PC-3 (cell line): ENCODE data around the gene DGKB. TPM values are rescaled to one million over a fixed set of nuclear protein-coding genes. Genes with fewer than 3 reads are reported as not detected.

ENCODE experiments used
- ATAC-seq: fragments of 200-7000 bp; cut with Tn5 transposase; 2 replicates; pipeline ENCODE4 v1.9.1; 2020; ENCODE audit warnings: mild to moderate bottlenecking, moderate library complexity
- BruUV-seq: library from RNA; stranded (reverse); fragments of 400-500 nt; replicated peaks from 2 replicates; lab custom pipeline; 2021; lab: Mats Ljungman, UMichigan
- CTCF ChIA-PET: fragments of 300-600 bp; sonication (Branson Sonifier 250); formaldehyde crosslinking; loops from one replicate; lab custom pipeline; 2022; ENCODE audit warnings: antibody characterized with exemption; lab: Charles Lee
- POLR2A ChIA-PET: fragments of 300-600 bp; sonication (Branson Sonifier 250); formaldehyde crosslinking; loops from one replicate; lab custom pipeline; 2022; ENCODE audit warnings: antibody characterized with exemption; ENCODE audit not compliant: unreplicated experiment; lab: Charles Lee
- DNase-seq: peaks from one replicate; pipeline ENCODE4 v3.0.0-alpha.2; 2015
- H2AFZ ChIP-seq: fragments of 300-600 bp; sonication (generic); 2 replicates; pipeline ENCODE4 v1.6.0; 2016; ENCODE audit warnings: antibody characterized with exemption, low read length
- H3F3A ChIP-seq: fragments of 300-600 bp; sonication (generic); one replicate; pipeline ENCODE4 v1.6.0; 2017; ENCODE audit warnings: antibody characterized with exemption, low read length, control low read depth, mild to moderate bottlenecking; ENCODE audit not compliant: unreplicated experiment
- H3K27ac ChIP-seq: fragments of 300-600 bp; sonication (generic); 2 replicates; pipeline ENCODE4 v1.5.1; 2016; ENCODE audit warnings: mild to moderate bottlenecking, low read length
- H3K27me3 ChIP-seq: fragments of 300-600 bp; sonication (generic); 2 replicates; pipeline ENCODE4 v1.6.1; 2016; ENCODE audit warnings: low read length, mixed read lengths
- H3K36me3 ChIP-seq: fragments of 300-600 bp; sonication (generic); 2 replicates; pipeline ENCODE4 v1.6.1; 2016; ENCODE audit warnings: low read depth, mixed run types, low read length, mixed read lengths
- H3K4me1 ChIP-seq: fragments of 300-600 bp; sonication (generic); 2 replicates; pipeline ENCODE4 v1.5.1; 2016; ENCODE audit warnings: low read length; ENCODE audit not compliant: insufficient read depth
- H3K4me2 ChIP-seq: fragments of 300-600 bp; sonication (generic); 2 replicates; pipeline ENCODE4 v1.6.0; 2016; ENCODE audit warnings: low read length
- H3K4me3 ChIP-seq: fragments of 300-600 bp; sonication (generic); 2 replicates; pipeline ENCODE4 v1.5.1; 2016; ENCODE audit warnings: mild to moderate bottlenecking, low read length, mixed read lengths
- H3K79me2 ChIP-seq: fragments of 300-600 bp; sonication (generic); 2 replicates; pipeline ENCODE4 v1.6.1; 2017; ENCODE audit warnings: low read length, mixed read lengths
- H3K9ac ChIP-seq: fragments of 300-600 bp; sonication (generic); 2 replicates; pipeline ENCODE4 v1.6.0; 2016; ENCODE audit warnings: mild to moderate bottlenecking, low read length
- H3K9me2 ChIP-seq: fragments of 300-600 bp; sonication (generic); replicated peaks from 2 replicates; pipeline ENCODE4 v1.6.1; 2016; ENCODE audit warnings: mixed run types, low read length, mixed read lengths
- H3K9me3 ChIP-seq: fragments of 300-600 bp; sonication (generic); 2 replicates; pipeline ENCODE4 v1.6.1; 2016; ENCODE audit warnings: low read length, mixed read lengths
- H4K20me1 ChIP-seq: fragments of 300-600 bp; sonication (generic); 2 replicates; pipeline ENCODE4 v1.6.1; 2016; ENCODE audit warnings: low read length, mixed read lengths
- EZH2 ChIP-seq: fragments of 300-600 bp; sonication (generic); IDR thresholded peaks from one replicate; pipeline ENCODE4 v1.6.1; 2017; ENCODE audit warnings: antibody characterized with exemption, mild to moderate bottlenecking, low read length; ENCODE audit not compliant: unreplicated experiment
- EZH2phosphoT487 ChIP-seq: fragments of 300-600 bp; sonication (generic); IDR thresholded peaks from 2 replicates; pipeline ENCODE4 v1.6.1; 2018; ENCODE audit warnings: mild to moderate bottlenecking, antibody characterized with exemption, low read length, borderline replicate concordance
- intact Hi-C: fragments of 100-400 bp; cut with micrococcal nuclease; formaldehyde crosslinking; loops from 2 replicates; pipeline ENCODE4 v1.9.0; 2023
- total RNA-seq: library from RNA; depleted of rRNA; stranded (reverse); fragments of >200 nt; gene quantifications from 2 replicates; pipeline ENCODE4 v1.2.3, GENCODE V29; 2014
- TF ChIP-seq, protein P1 (sequence below): fragments of 300-600 bp; sonication (generic); conservative IDR thresholded peaks from 2 replicates; pipeline ENCODE4 v1.5.1; 2017; ENCODE audit warnings: antibody characterized with exemption, low read depth, mild to moderate bottlenecking, low read length

DGKB gene
- total RNA-seq, 1 experiment from 2014 or later = 0.15 TPM

- no peaks in the 10 kb centered on the region for H3K9me2 ChIP-seq
- H3K9me3 ChIP-seq = no peaks in the 10 kb centered on the region
- peaks cover 13% of the 10 kb centered on the region for H3K4me1 ChIP-seq
- TF ChIP-seq, protein P1, sequence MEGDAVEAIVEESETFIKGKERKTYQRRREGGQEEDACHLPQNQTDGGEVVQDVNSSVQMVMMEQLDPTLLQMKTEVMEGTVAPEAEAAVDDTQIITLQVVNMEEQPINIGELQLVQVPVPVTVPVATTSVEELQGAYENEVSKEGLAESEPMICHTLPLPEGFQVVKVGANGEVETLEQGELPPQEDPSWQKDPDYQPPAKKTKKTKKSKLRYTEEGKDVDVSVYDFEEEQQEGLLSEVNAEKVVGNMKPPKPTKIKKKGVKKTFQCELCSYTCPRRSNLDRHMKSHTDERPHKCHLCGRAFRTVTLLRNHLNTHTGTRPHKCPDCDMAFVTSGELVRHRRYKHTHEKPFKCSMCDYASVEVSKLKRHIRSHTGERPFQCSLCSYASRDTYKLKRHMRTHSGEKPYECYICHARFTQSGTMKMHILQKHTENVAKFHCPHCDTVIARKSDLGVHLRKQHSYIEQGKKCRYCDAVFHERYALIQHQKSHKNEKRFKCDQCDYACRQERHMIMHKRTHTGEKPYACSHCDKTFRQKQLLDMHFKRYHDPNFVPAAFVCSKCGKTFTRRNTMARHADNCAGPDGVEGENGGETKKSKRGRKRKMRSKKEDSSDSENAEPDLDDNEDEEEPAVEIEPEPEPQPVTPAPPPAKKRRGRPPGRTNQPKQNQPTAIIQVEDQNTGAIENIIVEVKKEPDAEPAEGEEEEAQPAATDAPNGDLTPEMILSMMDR = no peak
- TF ChIP-seq EZH2 = no peak
- TF ChIP-seq EZH2phosphoT487 = no peak
- H3F3A ChIP-seq = no peaks in the 10 kb centered on the region
- CTCF ChIA-PET = no interaction called here
- H3K79me2 ChIP-seq = no peaks in the 10 kb centered on the region
- no peak overlapping the region for H3K27ac ChIP-seq
- POLR2A ChIA-PET = no interaction called here
- H4K20me1 ChIP-seq = no peaks in the 10 kb centered on the region
- no peak for DNase-seq
- intact Hi-C loops = no loop called here
- H3K4me3 ChIP-seq = no peak overlapping the region
- H3K27me3 ChIP-seq = no peaks in the 10 kb centered on the region
- no TSS peak for BruUV-seq
- H2AFZ ChIP-seq = no peak overlapping the region
- H3K36me3 ChIP-seq = no peaks in the 10 kb centered on the region
- no peak overlapping the region for H3K9ac ChIP-seq
- H3K4me2 ChIP-seq = no peak overlapping the region
- ATAC-seq = no peak
Measured at GRCh38 chr7:14228341-14228740, 674.2 kb downstream of the DGKB start.

GRCh38 chr7:14226126-14226525 is 676.4 kb downstream of the DGKB start:
- Histone ChIP-seq H3K4me3 (no peak overlapping the region), H4K20me1 (no peaks in the 10 kb centered on the region), H2AFZ (no peak overlapping the region), H3K27ac (no peak overlapping the region), H3K36me3 (no peaks in the 10 kb centered on the region), H3K9ac (no peak overlapping the region), H3F3A (no peaks in the 10 kb centered on the region), H3K79me2 (no peaks in the 10 kb centered on the region), H3K9me3 (no peaks in the 10 kb centered on the region), H3K4me1 (peaks cover 8% of the 10 kb centered on the region; the same call in 1 of the 2 replicates), H3K9me2 (no peaks in the 10 kb centered on the region), H3K4me2 (no peak overlapping the region), H3K27me3 (no peaks in the 10 kb centered on the region)
- DNase-seq (no peak), ATAC-seq (no peak)
- TF ChIP-seq, protein P1 = no peak
- no TSS peak for BruUV-seq
- intact Hi-C loops = no loop called here
- CTCF ChIA-PET = no interaction called here
- POLR2A ChIA-PET = no interaction called here

DNA sequence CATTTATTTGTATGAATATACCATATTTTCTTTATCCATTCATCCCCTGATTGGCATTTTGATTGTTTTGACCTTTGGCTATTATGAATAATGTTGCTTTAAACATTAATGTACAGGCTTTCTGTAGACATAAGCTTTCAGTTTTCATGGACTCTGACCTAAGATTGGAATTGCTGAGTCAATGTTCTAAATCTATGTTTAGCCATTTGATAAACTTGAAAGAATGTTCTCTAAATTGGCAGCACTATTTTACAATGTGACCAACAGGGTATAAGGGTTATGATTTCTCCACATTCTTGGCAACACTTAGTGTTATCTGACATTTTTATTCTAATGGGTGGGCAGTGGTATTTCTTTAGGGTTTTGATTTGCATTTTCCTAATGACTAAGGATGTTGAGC is 683.4 kb downstream of the DGKB start:
- CTCF ChIA-PET = no interaction called here
- intact Hi-C loops = no loop called here

More for the DNA sequence above, 683.4 kb downstream of the DGKB start:
- H3K4me1 ChIP-seq = peaks cover 16% of the 10 kb centered on the region; the same call in 1 of the 2 replicates
- H3K27ac ChIP-seq = peak overlapping the region; percentile 50; the same call in 1 of the 2 replicates
- TF ChIP-seq EZH2 = no peak
- TF ChIP-seq EZH2phosphoT487 = no peak
- TF ChIP-seq, protein P1 = no peak
- ATAC-seq = no peak
- H3K4me3 ChIP-seq = no peak overlapping the region
- H3K36me3 ChIP-seq = no peaks in the 10 kb centered on the region
- POLR2A ChIA-PET = no interaction called here
- H4K20me1 ChIP-seq = no peaks in the 10 kb centered on the region
- no peak overlapping the region for H2AFZ ChIP-seq
- no peaks in the 10 kb centered on the region for H3K9me2 ChIP-seq
- no peaks in the 10 kb centered on the region for H3K9me3 ChIP-seq
- no peaks in the 10 kb centered on the region for H3K79me2 ChIP-seq
- peak; percentile 47 for DNase-seq
- no TSS peak for BruUV-seq
- no peak overlapping the region; the same call in 1 of the 2 replicates for H3K4me2 ChIP-seq
- H3F3A ChIP-seq = no peaks in the 10 kb centered on the region
- H3K27me3 ChIP-seq = no peaks in the 10 kb centered on the region
- no peak overlapping the region for H3K9ac ChIP-seq
